ENCODE data around the gene SAT2. TPM values are rescaled to one million over a fixed set of nuclear protein-coding genes. Genes with fewer than 3 reads are reported as not detected.

SAT2 gene
- total RNA-seq, 2 donors from 2014 or later = 59.9 to 148 TPM

DNA sequence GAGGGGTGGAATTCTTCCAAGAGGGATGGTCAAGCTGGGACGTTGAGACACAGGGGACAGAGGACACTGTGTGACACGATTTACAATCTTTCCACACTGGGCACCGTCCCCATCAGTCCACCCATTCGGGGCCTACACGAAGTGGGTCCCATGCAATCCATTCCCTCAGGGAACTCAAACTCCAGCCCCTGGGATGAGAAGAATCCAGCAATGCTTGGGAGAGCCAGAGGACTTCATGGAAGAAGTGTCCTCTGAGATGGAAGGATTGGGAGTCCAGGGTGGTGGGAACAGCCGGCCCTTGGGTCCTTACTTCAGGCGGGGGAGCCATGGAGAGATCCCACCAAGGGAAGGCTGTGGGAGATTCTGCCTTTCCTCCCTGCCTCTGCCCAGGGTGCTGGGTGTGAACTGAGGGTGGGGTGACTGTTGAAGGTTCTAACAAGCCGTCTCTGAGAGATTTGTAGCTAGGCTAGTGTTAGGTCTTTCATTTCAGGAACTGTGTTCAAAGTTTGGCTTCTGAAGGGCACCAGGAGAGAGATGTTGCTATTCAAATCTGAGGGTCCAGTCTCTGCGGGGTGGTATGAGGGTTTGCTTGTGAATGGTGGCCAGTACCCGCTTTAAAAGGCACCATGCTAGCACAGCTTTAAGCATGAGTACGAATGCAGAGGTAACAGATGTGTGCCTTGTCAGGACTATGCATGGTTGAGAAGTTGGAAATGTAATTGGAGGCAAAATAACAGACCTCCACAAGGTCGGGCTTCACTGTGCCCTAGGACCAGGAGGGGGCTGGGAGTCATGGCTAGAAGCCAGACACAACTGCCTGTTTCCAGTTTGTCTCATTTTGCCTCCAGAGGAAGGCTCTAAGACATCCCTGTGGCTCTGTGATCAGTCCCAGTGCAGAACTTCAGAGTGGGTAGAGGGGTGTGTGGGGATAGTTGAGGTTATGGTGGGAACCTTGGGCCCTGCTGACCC is 25.1 kb upstream of the SAT2 start:
- peaks cover 21% of the 10 kb centered on the region for H3K4me1 ChIP-seq
- 65 to 66% methylated on average over 12 of the region's 12 CpGs for WGBS, 2 donors
- TF ChIP-seq, protein P1, sequence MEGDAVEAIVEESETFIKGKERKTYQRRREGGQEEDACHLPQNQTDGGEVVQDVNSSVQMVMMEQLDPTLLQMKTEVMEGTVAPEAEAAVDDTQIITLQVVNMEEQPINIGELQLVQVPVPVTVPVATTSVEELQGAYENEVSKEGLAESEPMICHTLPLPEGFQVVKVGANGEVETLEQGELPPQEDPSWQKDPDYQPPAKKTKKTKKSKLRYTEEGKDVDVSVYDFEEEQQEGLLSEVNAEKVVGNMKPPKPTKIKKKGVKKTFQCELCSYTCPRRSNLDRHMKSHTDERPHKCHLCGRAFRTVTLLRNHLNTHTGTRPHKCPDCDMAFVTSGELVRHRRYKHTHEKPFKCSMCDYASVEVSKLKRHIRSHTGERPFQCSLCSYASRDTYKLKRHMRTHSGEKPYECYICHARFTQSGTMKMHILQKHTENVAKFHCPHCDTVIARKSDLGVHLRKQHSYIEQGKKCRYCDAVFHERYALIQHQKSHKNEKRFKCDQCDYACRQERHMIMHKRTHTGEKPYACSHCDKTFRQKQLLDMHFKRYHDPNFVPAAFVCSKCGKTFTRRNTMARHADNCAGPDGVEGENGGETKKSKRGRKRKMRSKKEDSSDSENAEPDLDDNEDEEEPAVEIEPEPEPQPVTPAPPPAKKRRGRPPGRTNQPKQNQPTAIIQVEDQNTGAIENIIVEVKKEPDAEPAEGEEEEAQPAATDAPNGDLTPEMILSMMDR (IDR thresholded peaks at IDR 0.05) = no peak
- no peak for TF ChIP-seq POLR2A (IDR thresholded peaks at IDR 0.05)
- DNase-seq = no peak
- no peaks in the 10 kb centered on the region for H3K36me3 ChIP-seq (replicated peaks in 1 of 2; ENCODE audit: insufficient read depth in 1 of 2, low read depth in 2 of 2)
- intact Hi-C loops (cut with DNase I) = no loop called here
- peaks cover 0 to 13% of the 10 kb centered on the region in 2 donors for H3K27me3 ChIP-seq
- no peaks in the 10 kb centered on the region for H3K9me3 ChIP-seq
- no peak overlapping the region for H3K27ac ChIP-seq
- no peak for ATAC-seq
- H3K4me3 ChIP-seq = no peak overlapping the region

DNA sequence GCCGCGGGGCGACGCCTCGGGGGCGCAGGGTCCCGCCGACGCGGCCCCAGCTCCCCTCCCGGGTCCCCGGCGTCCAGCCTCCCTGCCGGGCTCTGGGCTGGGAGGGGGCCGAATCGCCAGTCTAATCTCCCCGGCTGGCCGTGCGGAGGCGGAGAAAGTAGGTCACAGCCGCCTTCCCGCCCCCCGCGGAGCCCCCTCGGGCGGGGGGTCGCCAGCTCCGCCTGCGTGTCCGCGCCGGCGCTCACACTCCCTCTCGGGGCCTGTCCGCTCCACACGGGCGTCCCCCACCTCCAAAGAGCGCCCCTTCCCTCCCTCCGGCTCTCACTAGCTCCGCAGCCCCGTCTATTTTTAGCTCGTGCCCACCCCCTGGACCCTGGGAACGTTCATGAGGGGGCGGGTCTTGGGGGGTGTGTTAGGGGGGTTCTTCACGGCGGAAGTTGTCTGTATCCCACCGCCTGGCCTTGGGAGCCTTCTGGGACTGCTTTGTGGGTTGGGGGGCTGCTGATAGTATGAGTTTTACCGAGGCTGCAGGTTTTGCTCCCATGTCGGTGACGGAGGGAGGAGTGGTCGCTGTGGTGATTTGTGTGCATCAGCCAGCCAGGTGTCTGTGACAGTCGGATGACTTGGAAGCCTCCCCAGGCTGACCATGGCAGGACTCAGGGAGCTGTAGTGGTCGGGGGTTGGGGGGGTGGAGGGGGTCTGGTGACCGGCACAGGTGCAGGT is 24.2 kb upstream of the SAT2 start:
- no peak overlapping the region for H3K4me3 ChIP-seq
- WGBS, 2 donors = 30 to 60% methylated on average over 4 to 11 of the region's 54 CpGs
- H3K36me3 ChIP-seq (replicated peaks in 1 of 2; ENCODE audit: insufficient read depth in 1 of 2, low read depth in 2 of 2) = no peaks in the 10 kb centered on the region
- peaks cover 0 to 13% of the 10 kb centered on the region in 2 donors for H3K27me3 ChIP-seq
- intact Hi-C loops (cut with DNase I) = no loop called here
- peaks cover 21% of the 10 kb centered on the region for H3K4me1 ChIP-seq
- no peak for TF ChIP-seq POLR2A (IDR thresholded peaks at IDR 0.05)
- TF ChIP-seq, protein P1 (IDR thresholded peaks at IDR 0.05) = no peak
- no peaks in the 10 kb centered on the region for H3K9me3 ChIP-seq
- DNase-seq (peak in 1 of 4 donors; percentile 18), ATAC-seq (no peak)
- no peak overlapping the region for H3K27ac ChIP-seq

DNA sequence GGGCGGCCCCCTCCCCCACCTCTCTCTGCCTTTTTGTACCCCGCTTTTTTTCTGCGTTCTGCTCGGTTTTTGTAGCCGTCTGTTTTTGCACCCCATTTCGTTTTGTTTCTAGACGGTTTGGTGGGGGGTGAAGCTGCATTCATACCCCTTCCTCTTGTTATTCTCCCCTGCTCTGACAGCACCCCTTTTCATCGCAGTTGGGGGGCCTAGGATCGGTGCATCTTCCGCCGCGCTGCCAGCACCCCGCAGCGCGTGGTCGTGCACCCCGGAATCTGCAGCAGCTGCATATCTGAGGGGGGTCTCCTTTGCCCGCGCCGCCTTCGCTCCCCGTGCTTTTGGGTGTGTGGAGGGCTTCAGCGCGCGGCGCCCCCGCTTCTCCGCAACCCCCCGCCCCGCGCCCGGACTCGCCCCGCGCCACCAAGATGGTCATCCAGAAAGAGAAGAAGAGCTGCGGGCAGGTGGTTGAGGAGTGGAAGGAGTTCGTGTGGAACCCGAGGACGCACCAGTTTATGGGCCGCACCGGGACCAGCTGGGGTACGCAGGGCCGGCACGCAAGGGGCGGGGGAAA is 23.6 kb upstream of the SAT2 start:
- 2 to 3% methylated on average over 23 to 40 of the region's 45 CpGs for WGBS, 2 donors
- Histone ChIP-seq H3K4me1 (peaks cover 21% of the 10 kb centered on the region), H3K9me3 (no peaks in the 10 kb centered on the region), H3K27ac (no peak overlapping the region), H3K36me3 (replicated peaks in 1 of 2; ENCODE audit: insufficient read depth in 1 of 2, low read depth in 2 of 2) (no peaks in the 10 kb centered on the region), H3K4me3 (peak overlapping the region; percentile 10 to 39), H3K27me3 (peaks cover 0 to 13% of the 10 kb centered on the region in 2 donors)
- TF ChIP-seq, protein P1 (IDR thresholded peaks at IDR 0.05) = no peak
- TF ChIP-seq POLR2A (IDR thresholded peaks at IDR 0.05) = no peak
- ATAC-seq = no peak
- DNase-seq = no peak
- intact Hi-C loops (cut with DNase I) = no loop called here

DNA sequence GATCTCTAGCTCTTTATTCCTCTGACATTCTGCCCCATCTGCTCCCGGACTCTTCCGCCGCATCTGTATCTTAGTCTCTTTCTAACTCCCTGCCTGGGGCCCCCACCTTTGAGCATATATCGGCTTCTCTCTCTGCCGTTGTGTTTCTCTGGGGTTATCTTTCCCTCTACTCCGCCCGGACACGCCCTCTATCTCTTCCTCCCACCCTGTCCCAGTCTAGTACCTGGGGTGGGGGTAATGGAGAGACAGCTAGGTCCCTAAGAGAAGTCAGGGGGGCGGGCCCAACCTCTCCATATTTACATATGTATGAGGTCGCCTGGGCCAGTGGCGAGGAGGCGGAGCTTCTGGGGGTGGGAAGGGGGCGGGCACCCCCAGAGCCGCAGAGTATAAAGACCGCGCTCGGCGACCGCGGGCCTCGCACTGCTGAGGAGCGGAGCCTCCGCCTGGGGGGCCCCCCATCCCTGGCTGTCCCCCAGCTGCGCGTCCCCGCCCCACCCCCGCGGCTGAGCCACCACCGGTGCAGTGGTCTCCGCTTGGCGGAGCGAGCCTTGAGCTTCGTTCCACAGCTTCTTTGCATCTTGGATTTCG is 23.0 kb upstream of the SAT2 start, which contains the start of gene ATP1B2:
Gene ATP1B2, plus strand, starts transcription at position 418 of the 588 bp plus-strand sequence. CDS start 593 bp downstream, outside the sequence.
- intact Hi-C loops (cut with DNase I) = no loop called here
- Histone ChIP-seq H3K4me3 (peak within 1 kb of the TSS; percentile 10 to 39), H3K4me1 (peaks cover 21% of the 10 kb centered on the region), H3K27me3 (peaks cover 0 to 13% of the 10 kb centered on the region in 2 donors), H3K36me3 (replicated peaks in 1 of 2; ENCODE audit: insufficient read depth in 1 of 2, low read depth in 2 of 2) (no peaks in the 10 kb centered on the region), H3K9me3 (no peaks in the 10 kb centered on the region), H3K27ac (no peak within 1 kb of the TSS)
- WGBS, 2 donors = 1 to 2% methylated on average over 14 to 34 of the region's 34 CpGs
- DNase-seq (peak; percentile 64 to 84 (median 80)), ATAC-seq (peak; percentile 82)
- TF ChIP-seq POLR2A (IDR thresholded peaks at IDR 0.05) = peak in 1 of 3 donors; percentile 12
- TF ChIP-seq, protein P1 (IDR thresholded peaks at IDR 0.05) = no peak
